AG08395 (cell line): ENCODE measurements around the gene SLC51A.
"Not testable (repeated sequence)": the region's sequence is repeated elsewhere in the genome, so short reads cannot be mapped to it uniquely, and the experiment has no call there.

ENCODE experiments used
- DNase-seq: peaks from one replicate; pipeline ENCODE4 v3.0.0; 2012; ENCODE audit warnings: mixed read lengths, low spot score

SLC51A gene

DNA sequence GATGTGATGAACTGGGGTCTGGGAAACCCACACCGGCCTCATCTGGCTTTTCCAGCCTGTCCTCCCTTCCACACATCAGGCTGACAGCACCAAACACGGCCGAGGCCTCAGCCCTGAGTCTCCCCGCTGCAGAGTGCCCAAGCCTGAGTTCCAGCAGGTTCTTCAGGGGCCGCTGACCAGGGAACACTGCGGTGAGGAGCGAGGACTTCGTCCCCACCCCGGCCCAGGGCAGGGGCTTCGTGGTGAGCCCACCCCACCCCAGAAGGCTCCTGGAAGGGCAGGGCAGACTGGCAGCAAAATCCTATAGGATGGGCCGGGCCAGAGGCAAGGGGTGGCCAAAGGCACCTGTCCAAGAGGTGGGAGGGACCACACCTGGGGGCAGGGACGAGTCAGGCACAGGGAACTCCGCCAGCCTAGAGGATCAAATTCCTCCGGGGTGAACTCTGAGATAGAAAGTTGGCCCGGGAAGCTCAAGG is at the start of gene SLC51A:
TSS of gene SLC51A (plus strand) at position 446 of the 476 bp plus-strand sequence. CDS start 179 bp downstream, outside the sequence.
- no peak for DNase-seq

DNA sequence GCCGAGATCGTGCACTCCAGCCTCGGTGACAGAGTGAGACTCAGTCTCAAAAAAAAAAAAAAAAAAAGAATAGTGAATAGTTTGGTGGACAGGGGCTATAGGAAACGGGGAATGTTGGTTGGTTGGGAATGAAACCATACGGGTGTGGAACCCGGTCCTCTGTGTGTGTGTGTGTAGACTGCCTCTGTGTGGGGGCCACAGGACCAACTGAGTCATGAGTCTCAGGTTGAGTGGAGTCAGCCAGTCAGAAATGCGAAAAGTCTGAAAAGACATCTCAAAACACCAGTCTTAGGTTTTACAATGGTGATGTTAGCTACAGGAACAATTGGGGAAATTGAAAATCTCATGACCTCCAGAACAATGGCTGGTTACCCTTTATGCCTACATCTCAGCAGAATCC is 49.6 kb upstream of the SLC51A start:
- no peak for DNase-seq

DNA sequence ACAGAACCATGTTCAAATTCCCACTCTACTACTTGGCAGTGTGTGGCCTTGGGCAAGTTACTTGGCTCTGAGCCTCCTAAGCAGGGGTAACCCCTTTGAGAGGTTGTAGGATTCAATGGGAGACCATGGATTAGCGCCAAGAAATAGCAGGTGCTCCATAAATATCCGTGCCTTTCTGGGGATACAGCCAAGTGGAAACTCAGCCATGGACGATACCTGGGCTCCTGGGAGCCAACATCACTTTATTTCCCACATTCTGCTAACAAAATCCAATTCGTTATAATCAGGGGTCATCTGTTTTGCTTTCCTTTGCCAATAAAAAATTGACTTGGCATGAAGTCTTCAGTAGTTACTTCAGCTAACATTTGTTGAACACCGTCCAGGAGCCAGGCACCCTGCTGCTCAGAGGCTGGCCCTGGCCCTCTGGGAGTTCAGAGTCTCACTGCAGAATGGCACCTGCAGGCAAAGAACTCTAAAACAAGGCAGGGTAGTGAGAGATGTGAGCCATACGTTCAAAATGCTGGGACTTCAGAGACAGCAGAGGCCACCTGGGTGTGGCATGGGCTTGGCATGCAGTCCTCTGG is 47.4 kb upstream of the SLC51A start:
- no peak for DNase-seq

DNA sequence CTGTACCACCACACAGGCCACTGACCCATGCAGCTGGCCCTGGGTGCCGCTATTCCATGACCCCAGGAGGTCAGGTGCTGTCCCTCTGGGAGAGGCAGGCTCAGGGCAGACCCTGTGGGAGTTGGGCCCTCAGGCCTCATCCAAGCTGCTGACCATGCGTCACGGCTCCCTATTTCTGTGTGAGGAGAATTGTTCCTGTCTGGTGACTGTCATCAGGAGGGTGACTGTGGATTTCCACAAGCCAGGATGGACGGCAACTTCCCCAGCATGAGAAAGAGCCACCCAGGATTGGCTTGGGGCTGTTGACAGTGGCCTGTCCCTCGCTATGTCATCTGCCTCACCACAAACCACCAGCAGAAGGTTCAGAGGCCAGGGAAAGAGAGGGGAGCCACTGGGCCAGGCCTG is 46.5 kb upstream of the SLC51A start:
- no peak for DNase-seq

DNA sequence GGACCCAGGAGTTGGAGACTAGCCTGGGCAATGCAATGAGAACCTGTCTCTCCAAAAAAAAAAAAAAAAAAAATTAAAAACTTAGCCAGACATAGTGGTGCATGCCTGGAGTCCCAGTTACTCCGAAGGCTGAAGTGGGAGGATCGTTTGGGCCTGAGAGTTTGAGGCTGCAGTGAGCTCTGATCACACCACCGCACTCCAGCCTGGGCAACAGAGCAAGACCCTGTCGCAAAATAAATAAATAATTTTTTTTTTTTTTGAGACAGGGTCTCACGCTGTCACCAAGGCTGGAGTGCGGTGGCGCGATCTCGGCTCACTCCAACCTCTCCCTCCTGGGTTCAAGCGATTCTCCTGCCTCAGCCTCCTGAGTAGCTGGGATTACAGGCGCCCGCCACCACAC is 46.0 kb upstream of the SLC51A start:
- not testable (repeated sequence) for DNase-seq

DNA sequence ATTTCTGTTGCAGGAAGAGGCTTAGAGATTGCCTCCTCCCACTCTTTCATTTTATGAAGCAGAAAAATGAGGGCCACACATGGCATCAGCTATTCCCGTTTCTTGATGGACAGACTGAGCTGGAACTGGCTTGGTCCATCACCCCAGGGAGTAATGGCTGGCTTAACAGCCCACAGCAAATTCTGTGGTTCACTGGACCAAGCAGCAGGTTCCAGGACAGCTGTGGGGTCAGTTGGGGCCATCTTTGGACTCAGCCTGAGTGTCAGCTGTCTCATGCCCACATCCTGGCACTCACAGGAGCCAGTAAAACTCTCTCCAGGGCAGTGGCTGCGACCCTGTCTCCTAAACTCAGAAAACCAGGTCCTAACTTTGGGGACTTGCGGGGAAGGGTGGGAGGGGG is 41.7 kb upstream of the SLC51A start:
- DNase-seq = no peak

DNA sequence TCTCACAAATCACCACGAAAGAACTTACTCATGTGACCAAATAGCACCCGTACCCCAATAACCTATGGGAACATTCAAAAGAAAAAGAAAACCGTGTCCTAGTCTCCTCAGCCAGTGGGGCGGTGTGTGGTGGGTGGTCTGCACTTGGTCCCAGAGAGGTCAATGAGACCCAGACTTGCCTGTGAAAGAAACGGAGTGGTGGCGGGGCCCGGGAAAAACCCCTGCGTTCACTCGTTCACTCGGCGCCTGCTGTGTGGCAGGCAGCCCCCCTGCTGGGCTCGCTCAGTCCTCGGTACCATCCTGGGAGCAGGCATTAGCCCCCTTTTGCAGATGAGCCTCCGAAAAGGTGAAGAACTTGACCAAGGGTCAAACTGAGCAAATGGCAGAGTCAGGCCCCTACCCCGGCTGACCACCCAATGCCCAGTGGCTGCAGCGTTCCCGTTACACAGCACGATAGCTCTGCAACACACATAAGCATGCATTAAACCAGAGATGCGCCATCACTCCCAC is 41.2 kb upstream of the SLC51A start:
- DNase-seq = no peak

DNA sequence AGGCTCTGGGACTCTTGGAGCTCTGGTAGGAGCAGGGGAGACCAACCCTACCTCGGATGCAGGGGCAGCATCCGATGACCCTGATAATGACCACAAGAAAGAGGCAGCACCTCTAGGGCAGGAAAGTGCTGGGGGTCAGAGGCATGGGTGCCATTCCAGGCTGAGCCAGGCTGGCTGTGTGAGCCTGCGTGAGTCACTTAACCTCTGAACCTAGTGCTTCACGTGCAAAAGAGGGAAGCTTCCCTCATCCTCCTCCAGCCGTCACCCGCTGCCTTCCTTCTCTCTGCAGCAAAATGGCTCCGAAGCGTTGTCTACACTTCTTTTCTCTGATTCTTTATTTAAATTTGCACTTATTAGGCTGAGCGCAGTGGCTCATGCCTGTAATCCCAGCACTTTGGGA is 40.6 kb upstream of the SLC51A start:
- no peak for DNase-seq

DNA sequence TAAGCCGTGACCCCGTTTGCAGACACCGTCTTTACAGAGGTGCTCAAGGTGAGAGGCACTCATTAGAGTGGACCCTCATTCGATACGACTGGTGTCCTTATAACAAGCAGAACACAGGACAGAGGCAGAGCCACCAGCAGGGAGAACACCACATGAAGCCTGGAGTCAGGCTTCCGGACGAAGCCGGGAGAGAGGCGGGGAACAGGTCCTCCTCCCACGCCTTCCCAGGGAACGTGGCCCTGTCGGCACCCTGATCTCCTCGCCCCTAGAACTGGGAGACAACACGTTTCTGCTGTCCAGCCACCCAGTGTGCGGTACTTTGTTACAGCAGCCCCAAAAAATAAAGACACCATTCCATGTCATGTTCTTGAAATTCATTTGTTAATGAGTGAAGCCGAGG is 38.8 kb upstream of the SLC51A start:
- DNase-seq = no peak

DNA sequence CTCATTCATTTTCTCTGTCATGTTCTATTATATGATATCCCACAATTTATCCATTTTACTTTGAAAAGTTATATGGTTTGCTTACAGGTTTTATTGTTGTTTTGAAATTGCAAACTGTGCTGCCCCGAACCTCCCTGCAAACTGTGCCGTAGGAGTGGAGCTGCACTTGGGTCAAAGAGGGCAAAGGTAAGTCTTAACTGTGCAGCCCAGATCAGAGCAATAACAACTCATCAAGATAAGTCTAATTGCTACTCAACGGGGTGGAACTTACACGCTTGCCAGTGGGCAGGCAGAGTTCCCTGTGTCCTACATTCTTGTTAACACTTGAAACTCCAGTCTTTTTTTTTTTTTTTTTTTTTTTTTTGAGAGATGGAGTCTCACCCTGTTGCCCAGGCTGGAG is 38.4 kb upstream of the SLC51A start:
- no peak for DNase-seq

DNA sequence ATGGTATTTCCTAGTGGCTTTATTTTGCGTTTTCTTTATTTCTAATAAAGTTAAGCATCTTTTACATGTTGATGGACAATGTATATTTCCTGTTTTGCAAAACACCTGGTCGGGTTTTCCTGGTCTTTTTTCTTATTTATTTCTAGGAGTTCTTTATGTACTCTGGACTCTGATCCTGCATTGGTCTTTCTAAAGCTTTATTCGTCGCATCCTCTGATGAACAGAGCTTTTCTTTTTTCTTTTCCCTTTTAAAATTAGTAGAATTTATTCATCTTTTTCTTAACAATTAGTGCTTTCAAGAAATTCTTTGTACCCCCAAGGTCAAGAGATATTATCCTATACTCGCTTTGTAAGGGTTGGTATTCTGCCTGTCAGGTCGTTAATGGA is 37.3 kb upstream of the SLC51A start:
- no peak for DNase-seq

DNA sequence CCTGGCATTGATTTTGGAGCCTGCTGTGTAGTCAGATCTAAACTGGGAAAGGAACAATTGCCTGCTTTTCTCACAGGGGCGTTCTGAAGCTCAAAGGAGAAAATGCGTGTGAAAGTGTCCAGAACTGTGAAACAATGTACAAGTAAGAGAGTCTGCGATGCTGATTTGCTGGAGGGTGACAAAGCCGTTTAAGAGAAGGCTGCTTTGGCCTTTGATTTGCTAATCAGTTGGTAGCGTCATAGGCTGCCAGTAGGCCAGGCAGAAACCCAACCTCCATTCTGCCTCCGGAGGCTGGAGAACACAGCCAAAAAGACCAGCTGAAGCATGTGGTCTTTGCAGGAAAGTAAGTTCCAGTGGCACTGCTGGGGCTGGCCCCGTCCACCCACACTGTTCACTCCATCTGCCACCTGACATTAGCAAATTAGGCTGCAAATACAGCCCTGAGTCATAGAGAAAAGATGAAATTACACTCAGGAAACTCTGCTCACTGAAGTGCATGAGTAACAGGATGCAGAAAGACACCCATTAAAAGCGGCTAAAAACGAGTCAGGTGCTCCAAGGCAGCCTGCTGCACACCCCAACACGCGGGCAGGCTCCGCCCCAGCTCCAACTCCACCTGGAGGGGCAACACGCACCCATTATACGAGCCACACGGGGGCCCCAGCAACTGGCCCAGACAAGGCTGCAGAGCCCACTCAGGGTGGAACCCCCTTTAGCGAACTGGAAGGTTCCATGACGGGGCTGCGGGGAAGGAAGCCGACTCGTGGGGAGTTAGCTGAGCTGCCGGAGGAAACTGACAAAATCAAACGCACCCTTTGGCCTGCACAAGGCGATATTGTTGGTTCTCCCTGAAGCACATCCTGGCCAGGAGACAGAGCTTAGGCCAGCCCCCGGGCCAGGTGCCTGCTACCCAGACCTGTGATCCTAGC is 36.7 kb upstream of the SLC51A start:
- DNase-seq = peak; percentile 54

DNA sequence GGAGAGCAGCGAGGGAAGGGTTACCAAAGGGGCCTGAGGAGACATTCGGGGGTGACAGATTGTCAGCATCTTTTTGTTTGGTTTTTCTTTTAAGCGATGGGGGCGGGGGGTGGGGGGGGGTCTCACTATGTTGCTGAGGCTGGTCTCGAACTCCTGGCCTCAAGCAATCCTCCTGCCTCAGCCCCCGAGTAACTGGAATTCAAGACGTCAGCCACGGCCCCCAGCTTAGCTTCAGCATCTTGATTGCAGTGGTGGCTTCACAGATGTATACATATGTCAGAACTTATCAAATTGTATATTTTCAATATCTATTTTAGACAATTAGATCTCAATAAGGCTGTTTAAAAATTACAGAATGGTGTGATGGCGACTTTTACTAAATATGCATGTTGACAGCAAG is 36.0 kb upstream of the SLC51A start:
- no peak for DNase-seq

DNA sequence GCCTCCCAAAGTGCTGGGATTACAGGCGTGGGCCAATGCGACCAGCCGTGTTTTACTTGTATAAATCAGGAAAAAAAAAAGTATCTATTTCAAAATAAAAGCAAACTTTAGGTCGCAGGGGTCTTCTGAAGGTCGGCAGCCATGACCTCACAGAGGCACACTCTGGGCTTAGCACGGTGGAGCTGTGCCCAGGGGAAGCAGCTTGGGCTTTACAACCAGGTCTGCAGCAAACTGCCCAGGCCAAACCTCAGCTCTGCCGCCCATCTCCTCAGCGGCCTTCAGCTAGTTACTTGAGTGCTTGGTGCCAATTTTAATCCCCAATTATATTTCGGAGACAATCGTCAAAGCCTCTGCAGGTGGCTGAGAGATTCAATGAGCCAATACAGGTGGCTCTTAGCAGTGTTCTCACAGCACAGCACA is 35.2 kb upstream of the SLC51A start:
- no peak for DNase-seq

DNA sequence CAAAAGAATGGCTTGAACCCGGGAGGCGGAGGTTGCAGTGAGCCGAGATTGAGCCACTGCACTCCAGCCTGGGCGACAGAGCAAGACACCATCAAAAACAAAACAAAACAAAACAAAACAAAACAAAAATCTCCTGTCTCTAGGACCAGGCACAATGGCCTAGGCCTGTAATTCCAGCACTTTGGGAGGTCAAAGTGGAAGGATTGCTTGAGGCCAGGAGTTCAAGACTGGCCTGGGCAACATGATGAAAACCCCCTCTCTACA is 32.2 kb upstream of the SLC51A start:
- not testable (repeated sequence) for DNase-seq

DNA sequence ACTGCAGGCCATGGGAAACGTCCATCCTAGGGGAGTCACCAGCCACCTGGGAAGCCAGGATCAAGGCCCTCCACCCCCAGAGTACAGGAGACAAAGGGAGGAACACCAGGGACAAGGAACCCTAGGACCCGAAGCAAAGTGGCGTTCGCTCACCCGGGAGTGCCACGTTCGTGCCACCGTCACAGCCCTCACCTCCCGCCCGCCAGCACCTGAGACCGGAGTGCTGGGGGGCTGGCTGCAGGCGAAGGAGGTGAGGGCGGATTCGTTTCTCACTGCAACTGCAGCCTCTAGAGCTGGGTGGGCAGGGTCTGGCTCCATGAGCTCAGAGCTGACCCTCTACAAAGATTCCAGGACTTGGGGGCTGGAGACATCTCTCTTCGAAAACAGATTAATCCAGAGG is 31.5 kb upstream of the SLC51A start:
- no peak for DNase-seq

DNA sequence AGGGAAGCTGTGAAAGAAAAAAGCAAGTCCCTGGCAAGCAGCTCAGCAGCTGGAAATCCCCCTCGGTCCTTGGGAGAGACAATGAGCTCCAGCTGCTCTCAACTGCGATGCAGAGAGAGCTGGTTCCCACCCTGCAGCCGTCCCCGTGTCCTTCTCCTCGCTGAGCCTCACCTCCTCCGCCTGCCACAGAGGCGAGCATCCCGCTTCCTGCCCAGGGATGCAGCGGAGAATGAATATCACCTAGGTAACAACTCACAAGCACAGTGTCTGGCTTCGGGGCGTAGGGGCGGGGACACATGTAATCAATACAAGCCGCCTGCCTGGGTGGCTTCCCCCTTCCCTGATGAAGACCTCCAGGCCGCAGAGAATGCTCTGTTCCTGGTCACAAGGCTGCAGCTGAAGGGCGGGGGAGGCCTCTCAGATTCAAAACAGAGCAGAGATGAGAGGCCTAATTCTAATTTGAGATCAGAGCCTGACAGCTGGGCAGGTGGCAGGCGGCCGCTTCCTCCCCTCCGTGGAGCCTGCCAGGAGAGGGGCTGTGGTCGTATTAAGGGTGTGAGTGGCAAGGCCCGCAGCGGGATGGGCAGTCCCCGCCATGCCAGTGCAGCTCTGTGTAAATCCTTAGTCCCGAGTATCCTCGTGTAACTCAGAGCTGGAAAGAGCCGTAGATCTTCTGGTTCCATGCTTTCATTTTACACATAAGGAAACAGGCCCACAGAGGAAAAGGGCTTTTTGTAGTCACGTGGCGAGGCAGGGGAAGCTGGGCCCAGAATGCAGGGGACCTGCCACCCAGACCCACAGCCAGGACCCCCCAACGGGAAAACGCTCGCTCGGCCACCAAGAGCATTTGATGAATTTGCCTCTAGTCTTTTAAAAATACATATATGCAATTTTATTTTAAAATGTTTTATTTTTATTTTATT is 29.4 kb upstream of the SLC51A start:
- DNase-seq = no peak

DNA sequence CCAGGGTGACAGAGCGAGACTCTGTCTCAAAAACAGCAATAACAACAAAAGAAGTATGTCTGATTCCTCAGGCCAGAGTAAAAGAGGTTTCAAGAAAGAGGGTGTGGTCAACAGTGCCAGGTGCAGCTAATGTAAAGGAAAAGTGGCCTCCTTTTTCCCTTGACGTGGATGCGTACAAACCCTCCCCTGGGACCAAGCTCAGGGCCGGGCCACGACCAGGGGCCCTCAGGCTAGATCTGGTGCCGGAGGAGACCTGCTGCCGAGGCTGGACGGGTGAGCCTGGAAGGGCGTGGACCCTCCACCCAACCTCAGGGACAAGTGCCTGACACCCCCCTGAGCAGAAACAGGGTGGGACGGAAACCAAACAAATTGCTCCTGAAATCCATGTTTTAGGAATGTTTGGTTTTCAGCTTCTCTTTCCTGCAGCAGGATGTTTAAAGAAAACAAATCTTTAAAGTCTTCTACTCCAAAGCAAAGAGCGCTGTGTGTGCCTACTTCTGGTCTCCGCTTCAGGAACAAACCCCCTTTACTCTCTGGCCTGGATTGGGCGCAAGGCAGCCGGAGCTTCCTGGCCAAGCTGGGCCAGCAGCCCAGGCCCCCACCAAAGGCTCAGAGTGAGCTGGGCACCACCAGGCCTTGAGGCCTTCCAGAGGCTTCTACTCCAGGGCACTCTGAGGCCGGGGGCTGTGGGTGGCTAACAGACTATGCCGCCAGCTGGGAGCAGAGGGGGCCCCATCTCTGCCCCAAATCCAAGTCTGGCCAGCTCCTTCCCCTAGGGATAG is 26.6 kb upstream of the SLC51A start:
- no peak for DNase-seq

DNA sequence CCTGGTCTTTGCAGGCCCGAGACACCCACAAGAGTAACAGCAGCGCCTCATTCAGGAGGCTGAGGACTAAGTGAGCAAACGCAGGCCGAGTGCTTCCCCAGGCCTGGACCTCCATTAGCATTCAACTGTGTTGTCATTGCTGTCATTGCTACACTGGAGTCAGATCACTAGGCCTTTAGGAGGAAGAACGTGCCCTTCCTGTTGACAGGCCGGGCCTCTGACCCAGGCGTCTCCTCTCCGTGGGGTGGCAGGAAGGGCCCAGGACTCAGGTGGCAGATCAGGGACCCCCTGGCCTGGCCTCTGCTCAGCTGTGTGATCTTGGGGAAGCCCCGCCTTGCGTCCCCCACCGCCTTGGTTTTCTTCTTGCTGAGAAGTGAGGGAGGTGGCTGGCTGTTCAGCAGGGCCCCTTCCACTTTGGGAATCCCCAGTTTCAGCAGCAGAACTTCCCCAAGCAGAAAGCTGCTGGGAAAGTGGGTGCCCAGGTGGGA is 24.3 kb upstream of the SLC51A start:
- DNase-seq = no peak

DNA sequence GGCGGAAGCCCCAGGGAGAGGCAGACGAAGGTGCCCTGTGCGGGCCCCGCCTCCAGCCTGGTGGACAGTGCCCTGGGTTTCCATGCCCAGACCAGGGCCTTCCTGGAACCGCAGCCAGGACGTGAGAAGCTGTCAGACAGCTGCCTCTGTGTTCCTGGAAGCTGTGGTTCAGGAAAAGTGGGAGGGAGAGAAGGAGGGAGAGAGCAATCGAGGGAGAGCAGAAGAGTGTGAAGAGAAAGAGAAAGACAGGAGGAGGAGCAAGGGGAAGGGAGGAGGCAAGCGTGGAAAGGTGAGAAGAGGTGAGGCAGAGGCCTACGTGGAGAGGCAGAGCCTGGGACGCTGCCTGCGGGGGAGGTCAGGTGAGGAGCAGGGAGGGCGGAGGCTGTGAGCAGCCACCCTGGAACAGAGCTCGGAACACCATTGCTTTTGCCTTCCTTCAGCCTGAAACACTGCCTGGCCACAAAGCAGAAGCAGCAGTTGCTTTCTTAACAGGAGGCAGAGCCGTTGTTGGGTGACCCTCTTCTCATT is 23.7 kb upstream of the SLC51A start:
- no peak for DNase-seq

DNA sequence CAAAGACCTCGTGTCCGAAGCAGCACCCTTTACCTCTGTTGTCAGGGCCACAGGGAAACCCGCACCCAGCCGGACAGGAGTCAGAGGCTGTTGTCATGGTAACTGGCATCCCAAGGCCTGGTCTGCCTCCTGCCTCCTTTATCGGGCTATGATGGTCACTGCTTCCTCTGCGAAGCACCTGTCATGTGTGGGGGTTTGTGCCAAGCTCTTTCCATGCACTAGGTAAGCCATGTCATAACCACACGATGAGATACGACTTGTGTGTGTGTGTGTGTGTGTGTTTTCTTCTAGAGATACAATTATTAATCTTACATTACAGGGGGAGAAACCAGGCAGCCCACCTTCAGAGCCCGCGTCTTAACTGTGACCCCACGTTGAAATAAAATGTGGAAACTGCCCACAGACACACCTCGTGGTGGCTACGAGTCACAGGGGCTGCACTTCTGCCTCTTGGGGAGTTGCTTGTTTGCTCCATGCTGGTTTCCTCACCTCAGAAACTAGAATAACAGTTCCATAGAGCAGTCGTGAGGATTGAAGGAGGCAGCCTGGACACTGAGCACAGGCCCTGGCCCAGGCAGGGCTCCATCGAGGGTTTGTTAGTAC is 23.1 kb upstream of the SLC51A start:
- DNase-seq = no peak
